ENCODE results near the gene CHST3.

- no peak for TF ChIP-seq CTCF (conservative IDR thresholded peaks at IDR 0.05; ENCODE audit: low read depth in 2 of 2)
- no peak for TF ChIP-seq POLR2AphosphoS5 (IDR thresholded peaks at IDR 0.05; ENCODE audit: low read depth)
- TF ChIP-seq, protein P1, sequence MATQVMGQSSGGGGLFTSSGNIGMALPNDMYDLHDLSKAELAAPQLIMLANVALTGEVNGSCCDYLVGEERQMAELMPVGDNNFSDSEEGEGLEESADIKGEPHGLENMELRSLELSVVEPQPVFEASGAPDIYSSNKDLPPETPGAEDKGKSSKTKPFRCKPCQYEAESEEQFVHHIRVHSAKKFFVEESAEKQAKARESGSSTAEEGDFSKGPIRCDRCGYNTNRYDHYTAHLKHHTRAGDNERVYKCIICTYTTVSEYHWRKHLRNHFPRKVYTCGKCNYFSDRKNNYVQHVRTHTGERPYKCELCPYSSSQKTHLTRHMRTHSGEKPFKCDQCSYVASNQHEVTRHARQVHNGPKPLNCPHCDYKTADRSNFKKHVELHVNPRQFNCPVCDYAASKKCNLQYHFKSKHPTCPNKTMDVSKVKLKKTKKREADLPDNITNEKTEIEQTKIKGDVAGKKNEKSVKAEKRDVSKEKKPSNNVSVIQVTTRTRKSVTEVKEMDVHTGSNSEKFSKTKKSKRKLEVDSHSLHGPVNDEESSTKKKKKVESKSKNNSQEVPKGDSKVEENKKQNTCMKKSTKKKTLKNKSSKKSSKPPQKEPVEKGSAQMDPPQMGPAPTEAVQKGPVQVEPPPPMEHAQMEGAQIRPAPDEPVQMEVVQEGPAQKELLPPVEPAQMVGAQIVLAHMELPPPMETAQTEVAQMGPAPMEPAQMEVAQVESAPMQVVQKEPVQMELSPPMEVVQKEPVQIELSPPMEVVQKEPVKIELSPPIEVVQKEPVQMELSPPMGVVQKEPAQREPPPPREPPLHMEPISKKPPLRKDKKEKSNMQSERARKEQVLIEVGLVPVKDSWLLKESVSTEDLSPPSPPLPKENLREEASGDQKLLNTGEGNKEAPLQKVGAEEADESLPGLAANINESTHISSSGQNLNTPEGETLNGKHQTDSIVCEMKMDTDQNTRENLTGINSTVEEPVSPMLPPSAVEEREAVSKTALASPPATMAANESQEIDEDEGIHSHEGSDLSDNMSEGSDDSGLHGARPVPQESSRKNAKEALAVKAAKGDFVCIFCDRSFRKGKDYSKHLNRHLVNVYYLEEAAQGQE (IDR thresholded peaks at IDR 0.05; ENCODE audit: unreplicated experiment), result no peak
- no peak for TF ChIP-seq ZNF462 (CRISPR knock-in tag; IDR thresholded peaks at IDR 0.05)
- no peak for TF ChIP-seq CREB1 (CRISPR knock-in tag; IDR thresholded peaks at IDR 0.05; ENCODE audit: low read depth)
- TF ChIP-seq EZH2phosphoT487 (IDR thresholded peaks at IDR 0.05; ENCODE audit: unreplicated experiment), result no peak
- no peak for TF ChIP-seq EZH2 (IDR thresholded peaks at IDR 0.05; ENCODE audit: low read depth, unreplicated experiment)
Measured at GRCh38 chr10:71939304-71939703, 24.9 kb upstream of the CHST3 start.

All from GM23338 (cell line).